Measurements from ENCODE around the gene MVP. TPM values are rescaled to one million over a fixed set of nuclear protein-coding genes. Genes with fewer than 3 reads are reported as not detected.

The MVP gene
- total RNA-seq, 2 experiments from 2014 or later, result 6.3 to 6.8 TPM

- peaks cover 8% of the 10 kb centered on the region for H3K4me1 ChIP-seq (ENCODE audit: insufficient read depth, low read length, poor library complexity, severe bottlenecking)
- H4K20me1 ChIP-seq (ENCODE audit: insufficient read depth, low read length), result no peaks in the 10 kb centered on the region
- H3K36me3 ChIP-seq (ENCODE audit: insufficient read depth, low read length), result no peaks in the 10 kb centered on the region
- no peaks in the 10 kb centered on the region for H3K9me3 ChIP-seq (ENCODE audit: low read length)
- TF ChIP-seq EZH2phosphoT487 (IDR thresholded peaks at IDR 0.05; ENCODE audit: borderline replicate concordance, low read depth, low read length) (no peak), CTCF (conservative IDR thresholded peaks at IDR 0.05; ENCODE audit: low read length) (no peak)
- no peak overlapping the region for H3K4me3 ChIP-seq (ENCODE audit: low read depth, low read length, poor library complexity, severe bottlenecking)
- no peaks in the 10 kb centered on the region for H3K9me2 ChIP-seq (ENCODE audit: insufficient read depth, low read length)
- no peak overlapping the region for H3K4me2 ChIP-seq (ENCODE audit: low read length)
- intact Hi-C loops (cut with micrococcal nuclease; ENCODE audit: unreplicated experiment), result no loop called here
- no peaks in the 10 kb centered on the region for H3K79me2 ChIP-seq (ENCODE audit: insufficient read depth, low read depth, low read length)
- H2AFZ ChIP-seq (ENCODE audit: low read length), result no peak overlapping the region
- POLR2A ChIA-PET, result no interaction called here
- H3K27ac ChIP-seq (ENCODE audit: low read depth, low read length, poor library complexity, severe bottlenecking), result no peak overlapping the region
- CTCF ChIA-PET (ENCODE audit: unreplicated experiment), result no interaction called here
- no TSS peak for BruUV-seq (replicated peaks)
- no peak for DNase-seq (ENCODE audit: low spot score)
Observed at GRCh38 chr16:29871822-29872546, 51.7 kb downstream of the MVP start.

GRCh38 chr16:29873319-29873718 is 53.1 kb downstream of the MVP start:
- Histone ChIP-seq H3K27ac (ENCODE audit: low read depth, low read length, poor library complexity, severe bottlenecking) (no peak overlapping the region), H3K9me3 (ENCODE audit: low read length) (no peaks in the 10 kb centered on the region), H3K36me3 (ENCODE audit: insufficient read depth, low read length) (no peaks in the 10 kb centered on the region), H3K4me1 (ENCODE audit: insufficient read depth, low read length, poor library complexity, severe bottlenecking) (peaks cover 15% of the 10 kb centered on the region), H3K4me3 (ENCODE audit: low read depth, low read length, poor library complexity, severe bottlenecking) (no peak overlapping the region), H3K9me2 (ENCODE audit: insufficient read depth, low read length) (no peaks in the 10 kb centered on the region), H2AFZ (ENCODE audit: low read length) (no peak overlapping the region), H4K20me1 (ENCODE audit: insufficient read depth, low read length) (no peaks in the 10 kb centered on the region), H3K79me2 (ENCODE audit: insufficient read depth, low read depth, low read length) (no peaks in the 10 kb centered on the region), H3K4me2 (ENCODE audit: low read length) (no peak overlapping the region)
- intact Hi-C loops (cut with micrococcal nuclease; ENCODE audit: unreplicated experiment), result no loop called here
- no peak for DNase-seq (ENCODE audit: low spot score)
- CTCF ChIA-PET (ENCODE audit: unreplicated experiment), result no interaction called here
- POLR2A ChIA-PET, result no interaction called here
- no TSS peak for BruUV-seq (replicated peaks)
- TF ChIP-seq EZH2phosphoT487 (IDR thresholded peaks at IDR 0.05; ENCODE audit: borderline replicate concordance, low read depth, low read length) (no peak), CTCF (conservative IDR thresholded peaks at IDR 0.05; ENCODE audit: low read length) (no peak)

GRCh38 chr16:29875206-29875605 is 54.9 kb downstream of the MVP start:
- Histone ChIP-seq H3K9me3 (ENCODE audit: low read length) (no peaks in the 10 kb centered on the region), H3K36me3 (ENCODE audit: insufficient read depth, low read length) (no peaks in the 10 kb centered on the region), H3K4me2 (ENCODE audit: low read length) (no peak overlapping the region), H3K4me3 (ENCODE audit: low read depth, low read length, poor library complexity, severe bottlenecking) (no peak overlapping the region), H3K79me2 (ENCODE audit: insufficient read depth, low read depth, low read length) (no peaks in the 10 kb centered on the region), H3K9me2 (ENCODE audit: insufficient read depth, low read length) (no peaks in the 10 kb centered on the region), H3K4me1 (ENCODE audit: insufficient read depth, low read length, poor library complexity, severe bottlenecking) (peaks cover 15% of the 10 kb centered on the region), H3K27ac (ENCODE audit: low read depth, low read length, poor library complexity, severe bottlenecking) (no peak overlapping the region), H4K20me1 (ENCODE audit: insufficient read depth, low read length) (no peaks in the 10 kb centered on the region), H2AFZ (ENCODE audit: low read length) (no peak overlapping the region)
- TF ChIP-seq CTCF (conservative IDR thresholded peaks at IDR 0.05; ENCODE audit: low read length), result no peak
- no peak for TF ChIP-seq EZH2phosphoT487 (IDR thresholded peaks at IDR 0.05; ENCODE audit: borderline replicate concordance, low read depth, low read length)
- no TSS peak for BruUV-seq (replicated peaks)
- intact Hi-C loops (cut with micrococcal nuclease; ENCODE audit: unreplicated experiment), result loop anchor here (5.0 kb wide), 1 partner anchor 147 kb away; the partner anchor contains the start of gene C16orf92
- no peak for DNase-seq (ENCODE audit: low spot score)
- CTCF ChIA-PET (ENCODE audit: unreplicated experiment), result no interaction called here
- POLR2A ChIA-PET, result interaction anchor here (0.7 kb wide), 1 partner anchor 516 kb away, joined by 5 read pairs; no protein-coding TSS in a partner anchor

All from OCI-LY7 (cell line).